ENCODE measurements around the gene SPOP. TPM values are rescaled to one million over a fixed set of nuclear protein-coding genes. Genes with fewer than 3 reads are reported as not detected.

The SPOP gene
- total RNA-seq, 1 experiment from 2014 or later = 58.0 TPM

GRCh38 chr17:49707608-49708514 lies 30.0 kb upstream of the SPOP start, which contains the start of gene SLC35B1:
TSS of gene SLC35B1 (minus strand) at chr17:49707964. CDS start at chr17:49707833, 131 bp downstream.
- Histone ChIP-seq H3K27ac (ENCODE audit: low read length) (peak within 1 kb of the TSS; percentile 98), H3K4me1 (ENCODE audit: control insufficient read depth, insufficient read depth, low read length) (peaks cover 15% of the 10 kb centered on the region), H3K9me3 (ENCODE audit: control insufficient read depth, insufficient read depth, low read depth, low read length) (no peaks in the 10 kb centered on the region), H3K36me3 (ENCODE audit: control insufficient read depth, insufficient read depth, low read length) (peaks cover 21% of the 10 kb centered on the region; the same call in 1 of the 2 replicates), H3K27me3 (ENCODE audit: control insufficient read depth, insufficient read depth, low read length) (no peaks in the 10 kb centered on the region), H3K4me3 (ENCODE audit: low read depth in 2 of 2, low read length in 2 of 2) (peak within 1 kb of the TSS; percentile 83 to 93)
- ChIA-PET CTCF (interaction anchor here (0.5 to 1.0 kb wide), 4 partner anchors 31 to 140 kb away, joined by 3 read pairs; no protein-coding TSS in a partner anchor), POLR2A (interaction anchor here (0.7 kb wide), 1 partner anchor 144 kb away, joined by 4 read pairs; no protein-coding TSS in a partner anchor)
- intact Hi-C loops (cut with micrococcal nuclease; ENCODE audit: unreplicated experiment) (loop anchor here (10.0 kb wide), 2 partner anchors 137 to 287 kb away; partner anchors contain the start of genes DLX3 and TAC4), in situ Hi-C loops (cut with HindIII; ENCODE audit: low pct_unique_long_range_greater_than_20kb, low sequenced_read_pairs) (no loop called here)
- TF ChIP-seq TCF7L2 (IDR thresholded peaks at IDR 0.05; ENCODE audit: low read depth, low read length) (peak; percentile 31; the same call in 1 of the 2 replicates), REST (IDR thresholded peaks at IDR 0.05; ENCODE audit: insufficient read depth in 1 of 2, low read depth in 2 of 2, low read length in 1 of 2) (peak in 1 of 2 experiments; percentile 62; a peak in 2 of 4 replicates), CTCF (IDR thresholded peaks at IDR 0.05) (peak; percentile 98), POLR2AphosphoS5 (IDR thresholded peaks at IDR 0.05; ENCODE audit: low read depth, low read length) (peak; percentile 53), SIN3A (IDR thresholded peaks at IDR 0.05; ENCODE audit: borderline replicate concordance, insufficient read depth, low read depth, low read length) (peak; percentile 75; the same call in 1 of the 2 replicates)
- BruUV-seq (replicated peaks) = no TSS peak
- ATAC-seq (peak; percentile 99), DNase-seq (ENCODE audit: low read depth, low spot score) (peak; percentile 98)

GRCh38 chr17:49707246-49707607 lies 29.3 kb upstream of the SPOP start:
- intact Hi-C loops (cut with micrococcal nuclease; ENCODE audit: unreplicated experiment) (loop anchor here (10.0 kb wide), 2 partner anchors 138 to 288 kb away; partner anchors contain the start of genes DLX3 and TAC4), in situ Hi-C loops (cut with HindIII; ENCODE audit: low pct_unique_long_range_greater_than_20kb, low sequenced_read_pairs) (no loop called here)
- Histone ChIP-seq H3K36me3 (ENCODE audit: control insufficient read depth, insufficient read depth, low read length) (peaks cover 21% of the 10 kb centered on the region; the same call in 1 of the 2 replicates), H3K27me3 (ENCODE audit: control insufficient read depth, insufficient read depth, low read length) (no peaks in the 10 kb centered on the region), H3K4me1 (ENCODE audit: control insufficient read depth, insufficient read depth, low read length) (peaks cover 15% of the 10 kb centered on the region), H3K4me3 (ENCODE audit: low read depth in 2 of 2, low read length in 2 of 2) (peak overlapping the region; percentile 83 to 93), H3K9me3 (ENCODE audit: control insufficient read depth, insufficient read depth, low read depth, low read length) (no peaks in the 10 kb centered on the region), H3K27ac (ENCODE audit: low read length) (peak overlapping the region; percentile 98)
- ChIA-PET POLR2A (no interaction called here), CTCF (interaction anchor here (0.5 kb wide), 1 partner anchor 76 kb away, joined by 3 read pairs; no protein-coding TSS in a partner anchor)
- DNase-seq (ENCODE audit: low read depth, low spot score) = no peak
- TF ChIP-seq REST (IDR thresholded peaks at IDR 0.05; ENCODE audit: insufficient read depth in 1 of 2, low read depth in 2 of 2, low read length in 1 of 2) (no peak), SIN3A (IDR thresholded peaks at IDR 0.05; ENCODE audit: borderline replicate concordance, insufficient read depth, low read depth, low read length) (no peak), CTCF (IDR thresholded peaks at IDR 0.05) (no peak), TCF7L2 (IDR thresholded peaks at IDR 0.05; ENCODE audit: low read depth, low read length) (no peak), POLR2AphosphoS5 (IDR thresholded peaks at IDR 0.05; ENCODE audit: low read depth, low read length) (no peak)
- ATAC-seq = no peak
- BruUV-seq (replicated peaks) = no TSS peak
